Sigmoid colon (tissue), 4 donors: ENCODE results near the gene KCNK2.

Experiments used
- POLR2AphosphoS5 ChIP-seq, 4 donors: sonication (generic); formaldehyde crosslinking; IDR thresholded peaks; one replicate each; pipeline ENCODE4 v1.6.1; 2017; ENCODE audit warnings: antibody characterized with exemption in 4 of 4
- TF ChIP-seq, protein P1 (sequence below), 4 experiments: fragments of 450-650 bp in 3 of 4; fragments of 200-600 bp in 1 of 4; IDR thresholded peaks; one replicate each; pipeline ENCODE4 v1.5.1; 2016 to 2019; ENCODE audit warnings: antibody characterized with exemption in 4 of 4, mild to moderate bottlenecking in 3 of 4, moderate library complexity in 2 of 4

DNA sequence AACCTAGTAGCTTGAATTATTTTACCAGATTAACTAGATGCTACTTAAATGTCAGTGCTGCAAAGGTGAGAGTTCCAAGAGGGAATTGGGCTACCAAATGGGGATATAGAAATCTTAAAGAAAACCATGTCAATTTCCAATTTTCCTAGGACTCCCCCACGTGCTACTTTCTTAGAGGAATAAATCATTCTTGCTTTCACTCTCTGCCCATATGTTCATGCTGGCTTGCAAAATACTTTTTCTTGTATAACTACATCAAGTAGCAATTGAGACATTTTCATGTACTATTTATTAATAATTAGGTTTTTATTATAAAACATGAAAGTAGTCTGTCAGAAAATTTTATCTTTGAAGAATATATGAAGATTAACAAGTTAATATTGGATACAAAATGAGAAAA lies 11.8 kb downstream of the KCNK2 start:
- TF ChIP-seq, protein P1, sequence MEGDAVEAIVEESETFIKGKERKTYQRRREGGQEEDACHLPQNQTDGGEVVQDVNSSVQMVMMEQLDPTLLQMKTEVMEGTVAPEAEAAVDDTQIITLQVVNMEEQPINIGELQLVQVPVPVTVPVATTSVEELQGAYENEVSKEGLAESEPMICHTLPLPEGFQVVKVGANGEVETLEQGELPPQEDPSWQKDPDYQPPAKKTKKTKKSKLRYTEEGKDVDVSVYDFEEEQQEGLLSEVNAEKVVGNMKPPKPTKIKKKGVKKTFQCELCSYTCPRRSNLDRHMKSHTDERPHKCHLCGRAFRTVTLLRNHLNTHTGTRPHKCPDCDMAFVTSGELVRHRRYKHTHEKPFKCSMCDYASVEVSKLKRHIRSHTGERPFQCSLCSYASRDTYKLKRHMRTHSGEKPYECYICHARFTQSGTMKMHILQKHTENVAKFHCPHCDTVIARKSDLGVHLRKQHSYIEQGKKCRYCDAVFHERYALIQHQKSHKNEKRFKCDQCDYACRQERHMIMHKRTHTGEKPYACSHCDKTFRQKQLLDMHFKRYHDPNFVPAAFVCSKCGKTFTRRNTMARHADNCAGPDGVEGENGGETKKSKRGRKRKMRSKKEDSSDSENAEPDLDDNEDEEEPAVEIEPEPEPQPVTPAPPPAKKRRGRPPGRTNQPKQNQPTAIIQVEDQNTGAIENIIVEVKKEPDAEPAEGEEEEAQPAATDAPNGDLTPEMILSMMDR (IDR thresholded peaks at IDR 0.05), result no peak
- TF ChIP-seq POLR2AphosphoS5 (IDR thresholded peaks at IDR 0.05), result no peak
